ENCODE data around the gene TRPM2.

The TRPM2 gene

DNA sequence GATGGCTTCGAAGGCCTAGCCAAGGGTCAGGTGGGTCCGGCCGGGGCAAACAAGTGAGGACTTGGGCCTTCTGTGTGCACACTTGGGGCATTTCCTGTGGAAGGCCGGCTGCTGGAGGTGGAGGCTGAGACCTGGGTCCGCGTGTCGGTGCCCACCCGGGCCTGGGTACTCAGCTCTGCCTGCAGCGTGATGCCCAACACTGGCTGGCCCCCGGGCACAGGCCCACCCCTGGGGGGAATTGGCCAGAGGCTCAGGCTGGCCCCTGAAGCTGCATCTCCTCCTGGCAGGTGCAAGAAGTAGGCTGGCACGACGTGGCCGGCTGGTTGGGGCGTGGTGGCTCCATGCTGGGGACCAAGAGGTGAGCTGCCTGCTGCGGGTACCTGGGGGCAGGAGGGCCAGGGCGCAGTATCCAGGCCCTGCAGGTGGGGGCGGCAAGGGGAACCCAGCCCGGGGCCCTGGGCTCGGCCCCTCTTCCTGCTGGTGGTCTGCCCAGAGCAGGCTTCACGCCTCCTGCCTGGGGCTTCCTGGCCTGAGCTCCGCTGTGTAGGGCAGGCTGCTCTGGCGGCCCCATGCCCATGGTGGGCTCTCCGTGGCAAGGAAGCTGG, 31.5 kb upstream of the TRPM2 start:
- no peak for DNase-seq (ENCODE audit: low read depth in 1 of 2, low spot score in 1 of 2)

- DNase-seq (ENCODE audit: low read depth in 1 of 2, low spot score in 1 of 2): no peak
These were observed 30.6 kb upstream of the TRPM2 start for GRCh38 chr21:44322621-44323325.

DNA sequence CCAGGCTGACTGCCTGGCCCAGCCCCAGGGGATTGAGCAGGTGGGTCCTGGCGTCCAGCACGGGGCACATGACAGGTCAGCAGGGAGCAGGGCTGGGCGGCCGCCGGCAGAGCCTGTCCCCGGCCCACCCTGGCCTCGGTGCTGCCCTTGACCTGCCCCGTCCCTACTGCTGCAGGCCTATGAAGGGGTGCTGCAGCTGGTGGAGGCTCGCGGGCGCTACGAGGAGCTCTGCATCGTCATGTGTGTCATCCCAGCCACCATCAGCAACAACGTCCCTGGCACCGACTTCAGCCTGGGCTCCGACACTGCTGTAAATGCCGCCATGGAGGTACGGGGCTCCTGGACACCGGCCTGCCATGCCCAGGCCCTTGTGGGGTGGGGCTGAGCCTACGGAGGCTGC, 29.8 kb upstream of the TRPM2 start:
- no peak for DNase-seq (ENCODE audit: low read depth in 1 of 2, low spot score in 1 of 2)

- no peak for DNase-seq (ENCODE audit: low read depth in 1 of 2, low spot score in 1 of 2)
These were observed 29.1 kb upstream of the TRPM2 start for GRCh38 chr21:44324106-44324853.

- no peak for DNase-seq (ENCODE audit: low read depth in 1 of 2, low spot score in 1 of 2)
These were observed 28.6 kb upstream of the TRPM2 start for GRCh38 chr21:44324854-44325107.

DNA sequence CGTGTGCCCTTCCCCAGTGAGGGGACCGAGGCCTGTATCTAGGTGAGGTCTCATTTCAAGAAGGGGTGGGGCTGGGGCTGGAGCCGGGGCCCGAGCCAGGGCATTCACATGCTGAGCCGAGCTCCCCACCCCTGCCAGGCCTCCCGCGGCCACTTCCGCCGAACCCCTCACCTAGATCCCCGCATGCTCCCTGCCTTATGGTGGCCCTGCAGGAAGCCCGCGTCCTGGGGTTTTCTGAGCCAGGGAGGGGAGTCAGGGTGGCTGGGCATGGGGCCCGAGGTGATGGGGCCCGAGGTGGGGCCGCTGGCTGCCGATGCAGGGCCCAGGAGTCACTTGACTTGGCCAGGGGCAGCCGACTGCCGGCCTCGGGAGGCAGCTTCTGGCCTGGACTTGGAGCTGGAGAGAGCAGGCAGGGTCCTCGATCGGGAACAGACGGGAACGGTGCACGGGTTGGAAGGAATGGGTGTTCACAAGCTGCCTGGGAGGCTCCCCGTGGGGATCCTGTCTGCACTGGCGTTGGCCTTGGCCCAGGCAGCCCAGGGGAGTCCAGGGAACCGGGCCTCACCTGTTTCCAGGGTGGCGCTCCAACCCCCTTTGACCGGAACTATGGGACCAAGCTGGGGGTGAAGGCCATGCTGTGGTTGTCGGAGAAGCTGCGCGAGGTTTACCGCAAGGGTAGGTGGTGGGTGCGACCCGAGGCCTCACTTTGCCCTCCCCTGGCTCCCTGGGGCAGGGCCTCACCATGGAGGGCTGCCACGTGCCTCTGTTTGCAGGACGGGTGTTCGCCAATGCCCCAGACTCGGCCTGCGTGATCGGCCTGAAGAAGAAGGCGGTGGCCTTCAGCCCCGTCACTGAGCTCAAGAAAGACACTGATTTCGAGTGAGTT, 27.8 kb upstream of the TRPM2 start:
- DNase-seq (ENCODE audit: low read depth in 1 of 2, low spot score in 1 of 2): no peak

DNA sequence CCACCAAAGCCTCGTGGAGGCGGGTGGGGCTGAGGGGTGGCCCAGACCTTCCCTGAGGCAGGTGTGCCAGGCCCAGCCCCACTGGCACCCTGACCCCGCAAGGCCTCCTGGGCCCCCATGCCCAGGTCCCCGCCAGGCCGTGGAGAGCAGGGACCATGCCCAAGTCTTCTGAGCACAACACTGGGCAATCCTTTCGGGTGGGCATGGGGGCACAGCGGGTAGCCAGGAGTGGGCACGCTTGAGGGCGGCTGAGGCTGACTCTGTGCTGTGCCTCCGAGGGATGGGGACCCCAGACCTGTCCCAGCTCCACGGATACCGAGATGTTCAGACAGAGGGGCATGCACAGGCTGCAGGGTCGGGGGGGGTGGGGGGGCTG, 27.2 kb upstream of the TRPM2 start:
- DNase-seq (ENCODE audit: low read depth in 1 of 2, low spot score in 1 of 2): no peak

DNA sequence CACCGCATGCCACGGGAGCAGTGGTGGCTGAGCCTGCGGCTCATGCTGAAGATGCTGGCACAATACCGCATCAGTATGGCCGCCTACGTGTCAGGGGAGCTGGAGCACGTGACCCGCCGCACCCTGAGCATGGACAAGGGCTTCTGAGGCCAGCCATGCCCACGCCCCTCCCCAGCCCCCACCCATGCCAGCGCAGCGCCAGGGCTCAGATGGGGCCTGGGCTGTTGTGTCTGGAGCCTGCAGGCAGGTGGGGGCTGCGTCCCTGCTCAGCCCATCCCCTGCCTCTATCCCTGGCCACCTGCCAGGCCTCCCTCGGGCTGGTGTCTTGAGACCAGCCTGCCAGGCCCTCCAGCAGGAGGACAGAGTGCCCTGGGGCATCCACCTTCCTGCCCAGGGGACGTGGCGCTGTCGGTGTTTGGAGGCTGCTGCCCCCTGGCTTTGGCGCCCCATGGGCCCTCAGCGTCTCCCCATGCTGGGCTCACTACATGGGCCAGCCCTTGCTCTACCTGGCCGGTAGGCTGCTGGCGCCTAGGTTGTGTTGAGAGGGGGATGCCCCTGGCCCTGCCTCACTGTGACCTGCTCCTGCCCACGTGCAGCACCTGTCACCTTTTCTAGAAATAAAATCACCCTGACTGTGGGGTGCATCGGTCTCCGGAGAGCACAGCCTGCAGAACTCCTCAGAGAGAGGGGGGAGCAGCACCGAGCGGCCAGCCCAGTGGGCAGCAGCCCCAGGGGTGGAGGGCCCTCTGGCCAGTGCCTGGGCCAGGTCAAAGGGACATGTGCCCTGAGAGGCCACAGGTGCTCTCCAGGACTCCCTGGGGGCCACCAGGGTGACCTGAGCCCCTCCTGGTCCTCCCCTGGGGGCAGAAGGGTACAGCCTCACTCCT, 26.5 kb upstream of the TRPM2 start:
- DNase-seq (ENCODE audit: low read depth in 1 of 2, low spot score in 1 of 2): no peak

DNA sequence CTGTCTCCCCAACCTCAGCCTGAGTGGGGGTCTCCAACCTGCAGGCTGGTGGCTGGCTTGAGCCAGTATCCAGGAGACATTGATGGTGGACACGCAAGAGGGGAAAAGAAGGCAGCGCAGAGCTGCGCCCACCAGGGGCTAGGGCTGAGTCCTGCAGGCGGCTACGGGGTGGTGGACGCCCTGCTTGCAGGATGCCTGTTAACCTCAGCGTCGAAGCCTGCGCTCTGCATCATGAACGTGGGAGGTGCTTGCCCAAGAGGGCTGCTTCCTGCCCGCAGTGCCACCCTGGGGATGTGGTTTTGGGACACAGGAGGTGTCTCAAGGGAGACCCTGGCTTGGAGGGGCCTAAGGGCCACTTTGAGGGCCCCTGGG, 25.8 kb upstream of the TRPM2 start:
- no peak for DNase-seq (ENCODE audit: low read depth in 1 of 2, low spot score in 1 of 2)

DNA sequence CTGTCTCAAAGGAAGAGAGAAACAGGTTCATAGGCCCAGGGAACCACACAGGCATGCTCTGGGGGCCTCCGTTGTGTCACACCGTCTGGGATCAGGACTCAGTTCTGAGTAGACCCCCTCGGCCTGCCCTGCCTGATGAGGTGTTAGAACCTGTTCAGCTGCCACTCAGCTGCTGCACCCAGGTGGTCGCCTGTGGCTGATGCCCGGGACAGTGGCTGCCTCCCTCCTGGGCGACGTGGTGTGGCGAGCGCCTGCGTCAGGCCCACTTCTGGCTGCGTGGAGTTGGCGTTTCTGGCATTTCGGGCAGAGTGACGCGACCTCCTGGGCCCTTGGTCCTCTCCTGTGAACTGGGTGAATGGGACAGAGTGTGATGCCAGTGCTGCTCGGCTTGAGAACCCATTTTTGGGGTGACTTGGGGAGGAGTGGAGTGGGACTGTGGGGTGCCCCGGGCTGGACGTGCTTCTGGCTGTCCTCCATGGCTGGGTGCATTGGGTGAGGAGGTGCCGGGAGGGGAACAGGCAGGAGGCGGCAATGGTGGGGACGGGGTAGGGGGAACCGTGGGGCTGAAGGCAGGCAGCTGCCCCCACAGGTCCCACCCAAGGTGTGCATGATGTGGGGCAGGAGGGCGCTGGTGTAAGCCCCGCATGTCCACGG, 25.1 kb upstream of the TRPM2 start:
- no peak for DNase-seq (ENCODE audit: low read depth in 1 of 2, low spot score in 1 of 2)

GRCh38 chr21:44329086-44329889, 24.1 kb upstream of the TRPM2 start:
- no peak for DNase-seq (ENCODE audit: low read depth in 1 of 2, low spot score in 1 of 2)

DNA sequence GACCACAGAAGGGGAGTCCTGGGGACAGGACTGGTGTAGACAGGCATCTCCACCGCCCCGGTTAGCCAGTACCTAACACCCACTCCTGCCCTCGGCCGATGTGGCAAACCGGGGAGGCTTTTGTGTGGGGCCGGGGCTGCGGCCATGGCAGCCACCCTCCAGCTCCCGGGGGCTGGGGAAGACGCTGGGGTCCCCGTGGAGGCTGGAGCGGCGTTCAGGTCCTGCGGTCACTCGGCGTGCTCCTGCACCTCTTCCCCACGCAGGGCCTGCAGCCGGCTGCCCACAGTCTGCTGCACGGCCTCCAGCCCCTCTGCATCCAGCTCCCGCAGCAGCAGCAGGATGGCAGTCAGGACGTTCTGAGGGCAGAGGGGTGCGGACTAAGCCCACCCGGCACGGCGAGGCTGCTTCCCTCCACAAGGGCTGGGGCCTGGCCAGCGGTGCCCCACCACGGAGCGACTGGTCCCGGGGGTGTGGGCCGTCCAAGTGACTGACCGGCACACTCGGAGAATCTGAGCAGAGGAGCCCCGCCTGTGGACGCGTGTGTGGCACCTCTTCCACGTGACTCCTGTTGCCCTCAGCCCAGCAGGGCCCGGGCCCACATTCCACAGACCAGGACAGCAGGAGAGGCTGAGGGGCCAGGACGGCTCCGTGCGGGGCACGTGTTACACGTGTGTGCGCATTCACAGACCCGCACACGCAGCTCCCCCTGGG, 23.3 kb upstream of the TRPM2 start:
- no peak for DNase-seq (ENCODE audit: low read depth in 1 of 2, low spot score in 1 of 2)

DNA sequence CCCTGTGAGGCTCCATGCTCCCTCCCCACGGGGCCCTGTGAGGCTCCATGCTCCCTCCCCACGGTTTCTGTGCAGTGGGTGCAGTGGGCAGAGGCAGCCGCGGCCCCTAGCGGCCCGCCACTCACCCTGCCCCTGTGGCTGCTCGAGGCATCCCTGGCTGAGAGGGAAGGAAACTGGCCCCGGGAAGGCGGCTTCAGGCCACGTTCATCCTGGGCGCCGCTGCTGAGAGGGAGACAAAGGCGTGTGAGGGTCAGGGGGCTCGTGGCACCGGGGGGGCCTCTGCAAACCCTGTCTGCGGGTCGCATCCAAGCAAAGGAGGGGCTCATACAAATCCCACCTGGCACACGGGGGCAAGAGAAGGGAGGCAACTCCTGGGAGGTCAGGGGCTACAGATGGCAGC, 22.7 kb upstream of the TRPM2 start:
- no peak for DNase-seq (ENCODE audit: low read depth in 1 of 2, low spot score in 1 of 2)

- no peak for DNase-seq (ENCODE audit: low read depth in 1 of 2, low spot score in 1 of 2)
These were observed 22.2 kb upstream of the TRPM2 start for GRCh38 chr21:44331209-44331608.

- no peak for DNase-seq (ENCODE audit: low read depth in 1 of 2, low spot score in 1 of 2)
These were observed 21.6 kb upstream of the TRPM2 start for GRCh38 chr21:44331650-44332307.

DNA sequence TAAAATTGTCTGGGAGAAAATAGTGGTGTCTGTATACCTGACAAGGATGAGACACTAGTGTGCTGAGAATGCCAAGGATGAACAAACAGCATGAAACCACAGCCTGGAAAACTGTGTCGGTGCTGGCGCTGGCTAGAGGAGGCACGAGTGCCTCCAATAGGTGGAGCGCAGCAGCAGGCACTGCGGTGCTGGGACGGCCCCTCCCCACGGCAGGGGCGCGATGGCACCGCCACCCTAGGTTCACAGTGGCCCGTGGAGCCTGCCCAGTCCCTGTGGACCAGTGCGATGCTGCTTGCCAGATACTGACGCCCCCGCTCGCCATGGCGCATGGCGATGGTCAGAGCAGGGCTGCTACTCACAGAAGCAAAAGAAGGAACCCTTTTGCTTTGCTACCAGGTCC, 21.0 kb upstream of the TRPM2 start:
- no peak for DNase-seq (ENCODE audit: low read depth in 1 of 2, low spot score in 1 of 2)

DNA sequence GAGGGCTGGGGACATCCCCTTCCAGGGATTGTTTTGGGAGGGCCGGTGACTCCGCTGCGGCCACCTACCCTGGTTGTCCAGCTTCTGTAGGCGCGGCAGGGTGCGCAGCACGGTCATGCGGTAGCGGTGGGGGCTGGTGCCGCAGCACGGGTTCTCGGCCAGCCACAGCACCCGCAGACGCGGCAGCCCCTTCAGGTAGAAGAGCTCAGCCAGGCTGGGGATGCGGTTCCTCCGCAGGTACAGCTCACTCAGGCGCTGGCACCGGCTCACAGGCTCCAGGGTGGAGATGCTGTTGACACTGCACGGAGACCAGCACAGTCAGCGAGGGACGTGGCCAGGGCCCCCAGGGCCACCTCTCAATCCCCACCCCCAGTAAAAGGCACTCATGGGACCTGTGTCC, 20.5 kb upstream of the TRPM2 start:
- no peak for DNase-seq (ENCODE audit: low read depth in 1 of 2, low spot score in 1 of 2)

All from activated T-helper 1 cell treated with anti-CD3 and anti-CD28 coated beads, Interleukin-2, amount 50 U/mL, for 16 hours (primary cell).